ENCODE data around the gene STUB1. TPM values are rescaled to one million over a fixed set of nuclear protein-coding genes. Genes with fewer than 3 reads are reported as not detected.

The STUB1 gene
- total RNA-seq, 4 donors from 2014 or later, result 51.9 to 190 (median 134) TPM

- 74% methylated on average over 10 of the region's 13 CpGs; no CpG with 5 or more reads in 1 of the 2 donors for WGBS, 2 donors (ENCODE audit: low coverage in 1 of 2)
- TF ChIP-seq POLR2A (IDR thresholded peaks at IDR 0.05) (no peak), POLR2AphosphoS5 (IDR thresholded peaks at IDR 0.05) (no peak), EP300 (IDR thresholded peaks at IDR 0.05; ENCODE audit: low read depth) (no peak)
- TF ChIP-seq, protein P1, sequence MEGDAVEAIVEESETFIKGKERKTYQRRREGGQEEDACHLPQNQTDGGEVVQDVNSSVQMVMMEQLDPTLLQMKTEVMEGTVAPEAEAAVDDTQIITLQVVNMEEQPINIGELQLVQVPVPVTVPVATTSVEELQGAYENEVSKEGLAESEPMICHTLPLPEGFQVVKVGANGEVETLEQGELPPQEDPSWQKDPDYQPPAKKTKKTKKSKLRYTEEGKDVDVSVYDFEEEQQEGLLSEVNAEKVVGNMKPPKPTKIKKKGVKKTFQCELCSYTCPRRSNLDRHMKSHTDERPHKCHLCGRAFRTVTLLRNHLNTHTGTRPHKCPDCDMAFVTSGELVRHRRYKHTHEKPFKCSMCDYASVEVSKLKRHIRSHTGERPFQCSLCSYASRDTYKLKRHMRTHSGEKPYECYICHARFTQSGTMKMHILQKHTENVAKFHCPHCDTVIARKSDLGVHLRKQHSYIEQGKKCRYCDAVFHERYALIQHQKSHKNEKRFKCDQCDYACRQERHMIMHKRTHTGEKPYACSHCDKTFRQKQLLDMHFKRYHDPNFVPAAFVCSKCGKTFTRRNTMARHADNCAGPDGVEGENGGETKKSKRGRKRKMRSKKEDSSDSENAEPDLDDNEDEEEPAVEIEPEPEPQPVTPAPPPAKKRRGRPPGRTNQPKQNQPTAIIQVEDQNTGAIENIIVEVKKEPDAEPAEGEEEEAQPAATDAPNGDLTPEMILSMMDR (IDR thresholded peaks at IDR 0.05), result no peak
- peaks cover 9 to 20% (median 15%) of the 10 kb centered on the region in 4 donors for H3K4me1 ChIP-seq
- peaks cover 0 to 17% (median 5%) of the 10 kb centered on the region in 4 donors for H3K36me3 ChIP-seq
- no peak overlapping the region for H3K4me3 ChIP-seq
- in situ Hi-C loops (cut with MboI; ENCODE audit: low pct_ligation_motif_present in 1 of 4, low pct_unique_long_range_greater_than_20kb in 1 of 4, low sequenced_read_pairs in 3 of 4), result no loop called here
- no peaks in the 10 kb centered on the region for H3K9me3 ChIP-seq
- intact Hi-C loops (cut with DNase I; ENCODE audit: low total_unique reads), result no loop called here
- H3K27me3 ChIP-seq, result no peaks in the 10 kb centered on the region
- H3K27ac ChIP-seq, result no peak overlapping the region
- DNase-seq, result no peak
Measured at GRCh38 chr16:666572-666971, 13.6 kb upstream of the STUB1 start.

DNA sequence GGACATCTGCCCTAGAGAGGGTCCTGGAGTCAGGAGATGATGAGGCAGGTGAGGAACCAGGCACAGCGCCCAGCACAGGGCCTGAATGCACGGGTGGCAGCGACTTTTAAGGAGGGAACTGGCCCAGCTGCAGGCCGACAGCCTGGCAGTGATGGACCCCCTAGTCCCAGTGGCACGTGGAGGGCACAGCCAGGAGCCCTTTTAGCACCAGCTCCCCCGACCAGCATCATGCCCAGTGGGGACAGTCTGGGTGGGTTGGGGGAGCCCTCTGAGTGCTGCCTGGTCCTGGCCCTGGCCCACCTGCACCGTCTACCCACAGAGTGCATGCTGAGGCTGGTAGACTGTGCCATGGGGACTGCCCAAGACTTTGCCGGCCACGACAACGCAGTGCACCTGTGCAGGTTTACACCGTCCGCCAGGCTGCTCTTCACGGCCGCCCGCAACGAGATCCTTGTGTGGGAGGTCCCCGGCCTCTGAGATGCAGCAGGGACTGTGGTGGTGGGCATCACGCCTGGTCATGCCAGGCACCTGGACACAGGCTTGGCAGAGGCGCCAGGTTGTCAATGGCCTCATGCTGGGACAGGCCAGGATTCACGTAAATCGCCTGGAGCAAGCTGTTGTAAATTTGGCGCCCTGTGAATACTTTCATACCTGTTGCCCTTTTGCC is 13.0 kb upstream of the STUB1 start:
- Histone ChIP-seq H3K4me1 (peaks cover 9 to 20% (median 15%) of the 10 kb centered on the region in 4 donors), H3K27me3 (no peaks in the 10 kb centered on the region), H3K9me3 (no peaks in the 10 kb centered on the region), H3K36me3 (peaks cover 0 to 22% (median 5%) of the 10 kb centered on the region in 4 donors), H3K27ac (peak overlapping the region; percentile 89 to 94 (median 90)), H3K4me3 (no peak overlapping the region)
- intact Hi-C loops (cut with DNase I; ENCODE audit: low total_unique reads) (no loop called here), in situ Hi-C loops (cut with MboI; ENCODE audit: low pct_ligation_motif_present in 1 of 4, low pct_unique_long_range_greater_than_20kb in 1 of 4, low sequenced_read_pairs in 3 of 4) (no loop called here)
- no peak for DNase-seq
- TF ChIP-seq EP300 (IDR thresholded peaks at IDR 0.05; ENCODE audit: low read depth), result no peak
- 74% methylated on average over 20 of the region's 22 CpGs; no CpG with 5 or more reads in 1 of the 2 donors for WGBS, 2 donors (ENCODE audit: low coverage in 1 of 2)

- TF ChIP-seq POLR2AphosphoS5 (IDR thresholded peaks at IDR 0.05), result peak; percentile 71 to 89 (median 82)
- TF ChIP-seq, protein P1 (IDR thresholded peaks at IDR 0.05), result peak; percentile 57 to 94 (median 71)
- no peak for TF ChIP-seq EP300 (IDR thresholded peaks at IDR 0.05; ENCODE audit: low read depth)
- TF ChIP-seq POLR2A (IDR thresholded peaks at IDR 0.05), result peak; percentile 81
- peak within 1 kb of the TSS; percentile 80 to 99 (median 88) for H3K4me3 ChIP-seq
- peak; percentile 96 for DNase-seq
- H3K36me3 ChIP-seq, result peaks cover 0 to 26% (median 5%) of the 10 kb centered on the region in 4 donors
- H3K9me3 ChIP-seq, result no peaks in the 10 kb centered on the region
- peaks cover 9 to 20% (median 15%) of the 10 kb centered on the region in 4 donors for H3K4me1 ChIP-seq
- intact Hi-C loops (cut with DNase I; ENCODE audit: low total_unique reads) (no loop called here), in situ Hi-C loops (cut with MboI; ENCODE audit: low pct_ligation_motif_present in 1 of 4, low pct_unique_long_range_greater_than_20kb in 1 of 4, low sequenced_read_pairs in 3 of 4) (no loop called here)
- H3K27me3 ChIP-seq, result no peaks in the 10 kb centered on the region
- peak within 1 kb of the TSS; percentile 89 to 94 (median 90) for H3K27ac ChIP-seq
- WGBS, 2 donors (ENCODE audit: low coverage in 1 of 2), result 1% methylated on average over 16 of the region's 78 CpGs; no CpG with 5 or more reads in 1 of the 2 donors
Measured at GRCh38 chr16:667780-668518, 12.3 kb upstream of the STUB1 start, which contains the start of gene RHOT2. Gene RHOT2, plus strand, starts transcription at chr16:668132. Its CDS starts 68 bp downstream, at chr16:668200.

- Histone ChIP-seq H3K27ac (peak overlapping the region; percentile 89 to 94 (median 90)), H3K4me1 (peaks cover 9 to 20% (median 15%) of the 10 kb centered on the region in 4 donors), H3K9me3 (no peaks in the 10 kb centered on the region), H3K27me3 (no peaks in the 10 kb centered on the region), H3K4me3 (peak overlapping the region; percentile 80 to 99 (median 88)), H3K36me3 (peaks cover 0 to 26% (median 5%) of the 10 kb centered on the region in 4 donors)
- WGBS, 2 donors (ENCODE audit: low coverage in 1 of 2), result 11% methylated on average over 24 of the region's 50 CpGs; no CpG with 5 or more reads in 1 of the 2 donors
- no peak for DNase-seq
- intact Hi-C loops (cut with DNase I; ENCODE audit: low total_unique reads), result no loop called here
- TF ChIP-seq EP300 (IDR thresholded peaks at IDR 0.05; ENCODE audit: low read depth) (no peak), POLR2A (IDR thresholded peaks at IDR 0.05) (no peak), POLR2AphosphoS5 (IDR thresholded peaks at IDR 0.05) (no peak)
- TF ChIP-seq, protein P1 (IDR thresholded peaks at IDR 0.05), result no peak
- in situ Hi-C loops (cut with MboI; ENCODE audit: low pct_ligation_motif_present in 1 of 4, low pct_unique_long_range_greater_than_20kb in 1 of 4, low sequenced_read_pairs in 3 of 4), result no loop called here
Measured at GRCh38 chr16:668519-669171, 11.6 kb upstream of the STUB1 start.

All from transverse colon (tissue), 4 donors.